Panc1 (cell line): ENCODE results near the gene GUCY1A2.

Experiments
- CTCF ChIP-seq: fragments of 450-650 bp; IDR thresholded peaks from 2 replicates; pipeline ENCODE4 v1.5.1; 2017; ENCODE audit warnings: mild to moderate bottlenecking
- POLR2AphosphoS5 ChIP-seq: IDR thresholded peaks from 2 replicates; pipeline ENCODE4 v1.6.1; 2012; ENCODE audit warnings: mild to moderate bottlenecking, low read depth, low read length, moderate library complexity
- REST ChIP-seq, 2 experiments: IDR thresholded peaks; 2 replicates each; pipeline ENCODE4 v1.6.1; 2011 to 2012; ENCODE audit warnings: low read depth in 2 of 2, control low read depth in 1 of 2, low read length in 1 of 2, mild to moderate bottlenecking in 1 of 2, moderate library complexity in 1 of 2; ENCODE audit not compliant: insufficient read depth in 1 of 2
- TCF7L2 ChIP-seq: IDR thresholded peaks from 2 replicates; pipeline ENCODE4 v1.6.1; 2011; ENCODE audit warnings: mild to moderate bottlenecking, low read depth, low read length, inconsistent platforms

GRCh38 chr11:106789406-106789805, 228.9 kb downstream of the GUCY1A2 start:
- TF ChIP-seq CTCF (no peak), POLR2AphosphoS5 (no peak), TCF7L2 (no peak), REST (IDR thresholded peaks at IDR 0.05; ENCODE audit: insufficient read depth in 1 of 2, low read depth in 2 of 2, low read length in 1 of 2) (no peak)
